Stimulated activated CD4-positive, alpha-beta T cell treated with anti-CD3 and anti-CD28 coated beads, Interleukin-2, amount 100 ng/mL, for 24 hours (primary cell): ENCODE results near the gene LYSMD2.

Experiments
- DNase-seq, 2 donors: peaks; one replicate each; pipeline ENCODE4 v3.0.0-alpha.2; 2020

The LYSMD2 gene

DNA sequence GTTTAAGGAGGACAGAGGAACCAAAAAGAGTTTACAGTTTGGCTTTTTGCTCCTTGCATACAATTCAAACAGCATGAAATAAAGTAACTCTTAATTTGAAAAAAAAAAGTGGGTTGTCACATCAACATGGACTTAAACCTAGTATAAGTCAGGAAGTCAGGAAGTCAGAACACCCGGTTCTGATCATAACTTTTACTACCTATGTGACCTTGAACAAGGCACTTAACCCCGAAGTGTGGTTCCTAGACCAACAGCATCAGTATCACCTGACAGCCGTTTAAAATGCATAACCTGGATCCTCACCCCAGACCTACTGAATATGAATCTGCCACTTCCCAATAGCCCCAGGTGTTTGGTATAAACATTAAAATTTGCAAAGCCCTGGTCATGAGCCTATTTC, 18.7 kb downstream of the LYSMD2 start:
- DNase-seq, result no peak

DNA sequence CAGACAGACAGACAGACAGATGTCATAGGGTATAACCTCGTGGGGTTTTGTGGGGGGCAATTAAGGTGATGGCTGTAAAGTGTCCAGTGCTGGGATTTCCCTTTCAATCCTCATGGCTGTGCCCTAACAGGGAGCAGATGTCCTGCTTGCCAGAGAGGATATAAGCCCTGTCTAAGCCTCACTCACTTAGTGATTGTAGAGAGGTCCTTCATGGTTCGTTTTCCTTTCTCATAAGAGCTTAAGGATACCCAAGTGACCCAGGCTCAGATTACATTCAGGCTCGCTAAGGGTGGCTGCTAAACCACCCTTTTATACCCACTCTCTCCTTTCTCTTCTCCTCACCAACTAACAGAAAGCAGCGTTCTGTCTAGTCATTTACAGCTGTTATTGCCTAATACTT, 19.2 kb downstream of the LYSMD2 start:
- DNase-seq, result no peak

DNA sequence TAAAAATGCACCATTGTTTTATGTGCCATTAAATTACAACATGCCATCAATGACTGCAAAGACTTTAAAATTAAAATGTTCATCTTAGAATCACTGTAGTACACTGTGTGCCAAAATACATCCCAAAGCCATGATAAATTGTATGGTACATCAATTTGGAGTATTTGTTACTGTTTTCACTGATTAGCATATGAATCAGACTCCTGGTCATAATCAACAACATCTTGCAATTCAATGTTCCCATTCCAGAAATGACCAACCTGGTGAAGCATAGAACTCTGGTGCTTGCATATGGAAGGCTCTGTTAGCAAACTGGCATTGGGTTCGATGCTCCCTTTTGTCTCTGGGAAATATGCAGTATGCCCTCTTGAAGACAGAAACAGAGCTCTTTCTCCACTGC, 22.5 kb downstream of the LYSMD2 start:
- DNase-seq, result no peak

DNA sequence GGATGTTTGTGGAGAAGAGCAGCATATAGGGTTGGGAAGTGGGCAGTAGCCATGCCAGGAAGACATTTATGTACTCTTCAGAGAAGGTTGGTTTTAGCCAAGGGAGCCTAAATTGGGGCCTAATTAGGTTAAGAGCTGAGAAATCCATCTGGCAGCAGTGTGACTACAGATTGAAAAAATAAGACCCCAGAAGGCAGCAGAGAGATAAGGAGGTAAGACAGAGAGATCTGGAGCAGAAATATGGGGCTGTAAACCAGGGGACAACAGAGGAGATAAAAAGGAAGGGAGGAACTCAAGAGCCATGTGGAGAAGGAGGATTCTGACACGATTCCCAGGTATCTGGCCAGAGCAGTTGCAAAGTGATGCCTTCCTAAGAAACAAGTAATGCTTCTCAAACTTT, 23.3 kb downstream of the LYSMD2 start:
- DNase-seq, result no peak

DNA sequence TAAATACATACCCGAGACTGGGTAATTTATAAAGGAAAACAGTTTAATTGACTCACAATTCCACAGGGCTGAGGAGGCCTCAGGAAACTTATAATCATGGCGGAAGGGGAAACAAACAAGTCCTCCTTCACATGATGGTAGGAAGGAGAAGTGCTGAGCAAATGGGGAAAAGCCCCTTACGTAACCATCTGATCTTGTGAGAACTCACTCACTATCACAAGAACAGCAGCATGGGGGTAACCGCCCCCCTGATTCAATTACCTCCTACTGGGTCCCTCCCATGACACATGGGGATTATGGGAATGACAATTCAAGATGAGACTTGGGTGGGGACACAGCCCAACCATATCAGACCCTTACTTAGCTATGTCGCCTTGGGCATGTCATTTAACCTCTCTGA, 28.4 kb downstream of the LYSMD2 start:
- DNase-seq, result no peak

DNA sequence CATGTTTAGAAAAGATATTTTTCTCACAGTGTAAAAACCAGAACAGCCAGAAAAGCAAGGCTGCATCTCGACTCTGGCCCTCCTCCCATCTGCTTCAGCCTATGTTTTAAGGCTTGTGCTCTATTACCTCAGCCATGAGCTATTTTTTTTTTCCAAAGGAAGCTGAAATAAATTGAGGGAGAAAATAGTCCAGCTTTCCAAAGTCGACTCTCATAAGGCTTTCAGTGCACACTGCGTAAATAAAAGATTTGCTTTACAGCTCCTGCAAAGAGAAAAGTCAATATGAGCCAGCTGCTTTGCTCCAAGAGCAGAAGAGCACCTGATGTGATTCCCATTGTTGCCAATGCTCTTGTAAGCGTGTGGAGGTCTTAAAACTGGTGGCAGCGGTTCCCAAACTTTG, 29.4 kb downstream of the LYSMD2 start:
- DNase-seq, result no peak

DNA sequence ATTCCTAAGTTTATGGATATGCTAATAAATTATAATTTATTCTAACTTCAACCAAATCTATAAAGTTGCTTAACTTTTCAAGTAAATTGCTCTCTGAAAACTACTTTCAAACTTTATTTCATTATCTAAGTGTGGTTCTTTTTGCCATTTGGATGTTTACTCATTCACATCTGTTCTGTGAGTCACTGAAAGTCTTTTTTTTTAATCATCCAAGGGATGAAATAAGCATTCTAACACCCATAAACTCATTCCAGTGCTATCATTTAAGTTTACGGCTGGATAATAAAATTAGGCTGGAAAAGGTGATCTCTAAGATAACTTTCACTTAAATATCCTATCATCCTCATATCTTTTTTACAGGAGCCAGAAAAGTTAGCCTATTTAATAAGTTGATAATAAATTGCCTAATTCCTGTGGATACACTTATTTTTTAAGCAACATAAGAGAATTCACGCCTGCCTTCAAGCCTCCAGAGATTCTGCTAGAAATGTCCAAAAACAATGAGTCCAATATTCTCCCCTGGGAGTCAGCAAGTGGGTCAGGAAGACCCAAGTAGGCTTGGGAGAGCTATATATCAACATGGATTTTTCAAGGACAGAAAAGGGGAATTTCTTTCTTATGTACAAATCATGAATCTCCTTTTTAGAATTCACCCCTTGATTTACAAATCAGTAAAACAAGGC, 30.4 kb downstream of the LYSMD2 start:
- no peak for DNase-seq

DNA sequence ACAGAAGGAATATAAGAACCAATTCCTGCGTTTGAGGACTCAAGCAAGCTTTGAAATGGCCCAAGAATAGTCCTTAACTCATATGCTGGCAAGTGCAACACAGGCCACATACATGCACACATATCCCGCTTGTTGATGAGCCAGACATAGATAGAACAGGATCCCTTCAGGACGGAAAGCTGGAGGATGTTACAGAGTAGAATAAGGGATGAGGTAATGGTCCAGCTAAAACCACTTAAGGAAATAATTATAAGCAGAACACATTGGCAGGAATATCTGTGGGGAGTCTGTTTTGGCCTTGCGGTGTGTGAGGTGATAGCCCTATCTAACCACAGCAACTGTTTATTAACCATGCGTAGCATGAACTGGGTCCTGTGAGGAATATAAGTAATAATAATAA, 31.2 kb downstream of the LYSMD2 start:
- DNase-seq, result no peak

DNA sequence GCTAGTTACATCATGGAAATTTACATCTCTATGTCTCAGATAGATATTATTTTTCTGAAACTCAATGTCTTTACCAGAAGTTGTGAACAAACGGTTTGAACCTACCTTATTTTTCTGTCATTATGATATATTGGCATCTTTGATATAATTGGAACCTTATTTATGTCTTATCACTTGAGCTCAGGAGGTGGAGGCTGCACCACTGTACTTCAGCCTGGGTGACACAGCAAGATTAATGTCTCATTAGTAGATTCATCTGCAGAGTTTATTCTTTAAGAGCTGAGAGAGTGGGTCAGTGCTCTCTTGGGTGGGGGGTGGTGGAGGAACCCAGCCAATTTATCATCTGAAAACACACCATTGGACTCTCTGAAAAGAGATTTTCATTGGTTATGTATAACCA, 34.7 kb downstream of the LYSMD2 start:
- no peak for DNase-seq

DNA sequence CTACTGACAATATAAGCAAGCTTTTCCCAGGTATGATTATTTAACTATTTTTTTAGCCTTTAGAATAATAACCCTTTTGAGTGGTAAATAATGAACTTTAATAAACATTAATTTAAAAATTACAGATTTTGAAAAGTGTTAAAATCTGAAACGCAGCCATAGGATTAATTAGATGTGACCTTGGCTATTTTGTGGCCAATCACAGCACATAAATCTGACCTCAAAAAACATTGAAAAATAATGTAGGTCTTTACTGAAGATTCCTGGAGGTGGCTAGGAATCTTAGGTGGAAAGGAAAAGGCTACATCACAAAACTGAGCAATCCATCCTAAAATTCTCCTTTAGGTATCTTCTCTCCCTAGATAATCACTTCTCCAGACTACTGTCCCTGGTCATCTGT, 38.1 kb downstream of the LYSMD2 start:
- no peak for DNase-seq

DNA sequence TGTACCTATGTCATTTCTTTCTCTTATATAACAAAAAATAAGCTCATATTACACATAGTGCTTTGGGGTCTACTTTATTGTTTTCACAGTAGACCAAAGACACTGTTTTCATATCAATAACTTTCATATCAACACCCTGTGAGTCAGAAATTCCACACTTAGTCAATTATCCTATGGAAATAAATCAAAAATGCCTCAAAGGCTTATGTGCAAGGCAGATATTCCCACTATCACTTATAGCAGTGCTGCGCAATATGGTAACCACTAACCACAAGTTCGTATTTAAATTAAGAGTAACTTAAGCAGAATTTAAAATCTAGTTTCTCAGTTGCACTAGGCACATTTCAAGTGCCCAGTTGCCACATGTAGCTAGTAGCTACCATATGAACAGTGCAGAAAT, 40.3 kb downstream of the LYSMD2 start:
- no peak for DNase-seq

DNA sequence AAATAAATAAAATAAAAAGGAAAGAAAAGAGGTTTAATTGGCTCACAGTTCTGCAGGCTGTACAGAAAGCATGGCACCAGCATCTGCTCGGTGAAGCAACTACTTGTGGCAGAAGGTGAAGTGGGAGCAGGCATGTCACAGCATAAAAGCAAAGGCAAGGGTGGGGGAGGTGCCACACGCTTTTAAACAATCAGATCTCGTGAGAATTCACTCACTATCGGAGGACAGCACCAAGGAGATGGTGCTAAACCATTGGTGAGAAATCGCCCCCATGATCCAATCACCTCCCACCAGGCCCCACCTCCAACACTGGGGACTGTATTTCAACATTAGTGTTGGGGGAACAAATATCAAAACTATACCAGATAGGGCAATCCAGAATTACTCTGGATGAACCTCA, 40.9 kb downstream of the LYSMD2 start:
- no peak for DNase-seq

DNA sequence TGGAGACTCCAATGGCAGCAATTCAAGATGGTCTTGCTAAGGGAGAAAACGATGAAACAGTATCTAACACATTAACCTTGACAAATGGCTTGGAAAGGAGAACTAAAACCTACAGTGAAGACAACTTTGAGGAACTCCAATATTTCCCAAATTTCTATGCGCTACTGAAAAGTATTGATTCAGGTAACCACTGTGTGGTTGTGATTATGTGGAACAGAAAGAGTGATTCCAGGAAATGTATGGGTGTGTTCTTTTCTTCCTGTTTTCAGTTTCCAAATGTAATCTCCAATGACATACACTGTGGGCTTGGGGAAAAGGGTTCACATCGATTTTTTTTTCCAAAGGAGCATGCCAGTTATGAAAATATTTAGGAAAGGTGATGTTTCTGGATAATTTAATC, 45.3 kb downstream of the LYSMD2 start:
- no peak for DNase-seq

DNA sequence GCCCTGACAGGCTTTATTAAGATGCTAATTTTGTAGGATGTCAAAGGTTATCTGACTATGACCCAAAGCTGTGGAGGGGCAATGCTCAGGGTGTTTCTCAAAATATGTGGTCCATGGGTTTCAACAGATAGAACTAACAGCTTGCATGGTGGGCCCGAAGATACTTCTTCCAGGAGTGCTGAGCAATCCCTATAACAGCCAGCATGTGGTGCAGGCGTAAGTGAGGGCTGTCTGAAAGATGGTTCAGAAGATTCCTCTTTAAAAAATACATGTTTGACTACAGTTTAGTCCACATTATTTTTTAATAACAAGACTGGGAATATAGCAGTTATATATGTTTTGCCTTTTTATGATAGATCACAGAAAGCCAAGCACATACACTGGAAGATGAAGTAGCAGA, 48.6 kb downstream of the LYSMD2 start:
- DNase-seq, result no peak

DNA sequence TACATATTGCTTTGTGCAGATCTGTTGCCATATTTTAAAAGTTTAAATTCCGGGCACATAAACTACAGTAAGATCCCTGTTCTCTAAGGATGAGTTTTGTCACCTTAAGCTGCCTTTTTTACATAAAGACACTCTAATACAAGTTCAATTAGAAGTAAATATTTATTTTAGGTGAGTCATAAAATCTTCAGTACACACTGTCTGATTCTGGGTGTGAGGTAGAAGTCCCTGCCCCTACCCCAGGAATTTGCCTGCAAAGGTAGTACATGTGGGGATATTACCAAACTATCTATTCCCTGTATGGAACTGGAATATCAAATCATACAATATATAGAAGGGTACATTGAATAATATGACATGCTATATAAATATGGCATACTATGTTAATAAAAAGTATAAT, 49.9 kb downstream of the LYSMD2 start:
- DNase-seq, result no peak

DNA sequence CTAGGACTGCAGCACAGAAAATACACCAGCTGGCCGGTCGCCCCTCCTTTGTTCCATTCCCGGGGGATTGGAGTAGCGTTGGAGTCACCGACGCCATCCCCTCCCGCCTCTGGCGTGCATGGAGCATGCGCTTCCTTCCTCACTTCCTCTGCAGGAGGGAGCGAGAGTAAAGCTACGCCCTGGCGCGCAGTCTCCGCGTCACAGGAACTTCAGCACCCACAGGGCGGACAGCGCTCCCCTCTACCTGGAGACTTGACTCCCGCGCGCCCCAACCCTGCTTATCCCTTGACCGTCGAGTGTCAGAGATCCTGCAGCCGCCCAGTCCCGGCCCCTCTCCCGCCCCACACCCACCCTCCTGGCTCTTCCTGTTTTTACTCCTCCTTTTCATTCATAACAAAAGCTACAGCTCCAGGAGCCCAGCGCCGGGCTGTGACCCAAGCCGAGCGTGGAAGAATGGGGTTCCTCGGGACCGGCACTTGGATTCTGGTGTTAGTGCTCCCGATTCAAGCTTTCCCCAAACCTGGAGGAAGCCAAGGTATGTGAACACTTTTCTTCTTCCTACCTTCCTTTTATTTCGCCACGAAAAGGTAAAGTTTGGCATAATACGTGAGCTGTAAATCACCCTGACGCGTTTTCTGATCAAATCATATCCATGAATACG, 56.0 kb downstream of the LYSMD2 start, which contains the start of gene SCG3:
TSS of gene SCG3 (plus strand) at position 201 of the 661 bp plus-strand sequence. CDS start at position 454, 253 bp downstream.
- DNase-seq, result peak; percentile 68 to 78

DNA sequence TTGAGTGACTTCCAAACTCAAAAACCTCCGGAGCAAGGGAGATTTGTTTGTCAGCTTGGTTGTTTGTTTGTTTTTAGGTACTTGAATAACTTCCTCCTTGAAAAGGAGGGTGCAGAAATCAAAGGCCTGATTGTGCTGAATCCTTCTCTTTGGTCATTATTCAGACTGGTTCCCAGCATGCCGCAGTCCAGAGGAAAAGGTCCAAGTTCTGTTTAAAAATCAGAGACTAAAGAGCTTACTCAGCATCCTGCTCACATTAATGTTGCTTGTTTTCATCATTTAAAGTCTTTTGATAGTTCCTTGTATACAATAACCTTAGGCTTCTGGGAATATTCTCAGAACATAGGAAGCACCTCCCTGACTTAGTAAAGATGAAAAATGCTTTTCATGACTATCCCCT, 57.1 kb downstream of the LYSMD2 start:
- no peak for DNase-seq

DNA sequence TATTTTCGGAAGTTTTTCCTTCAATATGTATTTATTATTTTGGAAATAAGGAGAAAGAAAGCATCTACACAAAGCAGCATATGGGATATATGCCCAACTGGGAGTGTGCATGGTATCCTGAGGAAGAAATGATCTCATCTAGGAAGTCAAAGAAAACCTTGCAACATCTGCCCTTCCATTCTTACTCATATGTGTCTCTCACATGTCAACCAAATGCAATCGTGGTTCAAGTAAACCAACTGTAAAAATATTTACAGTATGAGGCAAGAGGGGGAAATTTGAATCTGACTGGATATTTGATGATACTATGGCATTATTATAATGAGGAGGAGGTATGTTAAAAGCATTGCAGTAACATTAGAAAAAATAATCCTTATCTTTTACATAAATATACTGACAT, 59.4 kb downstream of the LYSMD2 start:
- DNase-seq, result no peak

DNA sequence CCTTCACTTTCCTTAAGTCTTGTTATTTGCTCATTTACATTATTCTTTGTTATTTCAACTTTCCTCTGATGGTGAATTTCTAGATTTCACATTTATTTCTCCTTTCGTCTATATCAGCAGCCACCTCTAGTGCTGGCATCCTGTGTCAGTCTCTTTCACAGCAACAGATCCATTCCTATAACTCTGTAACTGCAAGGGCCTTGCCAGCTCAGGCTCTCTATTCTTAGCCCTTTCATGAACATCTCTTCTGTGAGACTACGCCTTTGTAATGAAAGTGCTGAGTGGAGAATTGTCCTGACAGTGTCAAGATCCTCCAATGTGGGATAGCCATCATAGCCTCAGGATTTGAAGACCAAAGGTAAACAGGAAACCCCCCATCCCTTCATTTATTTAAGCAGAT, 60.0 kb downstream of the LYSMD2 start:
- no peak for DNase-seq

DNA sequence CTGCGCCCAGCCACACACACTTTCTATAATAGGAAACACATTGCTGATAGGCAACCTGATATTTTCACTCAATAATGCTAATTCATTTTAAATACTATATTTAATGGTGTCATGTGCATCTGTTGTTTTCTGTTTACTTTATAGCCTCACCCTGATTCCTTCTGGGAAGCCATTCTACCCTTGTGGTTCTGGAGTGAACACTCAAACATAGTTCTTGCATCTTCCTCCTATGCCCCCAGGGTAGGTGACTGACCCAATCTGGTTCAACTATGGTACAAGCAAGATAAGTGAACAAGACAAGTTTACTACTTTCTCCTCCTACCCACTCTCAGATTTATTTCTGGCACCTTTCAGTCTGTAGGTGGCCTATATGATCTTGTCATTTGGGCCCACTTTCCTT, 60.4 kb downstream of the LYSMD2 start:
- DNase-seq, result no peak

DNA sequence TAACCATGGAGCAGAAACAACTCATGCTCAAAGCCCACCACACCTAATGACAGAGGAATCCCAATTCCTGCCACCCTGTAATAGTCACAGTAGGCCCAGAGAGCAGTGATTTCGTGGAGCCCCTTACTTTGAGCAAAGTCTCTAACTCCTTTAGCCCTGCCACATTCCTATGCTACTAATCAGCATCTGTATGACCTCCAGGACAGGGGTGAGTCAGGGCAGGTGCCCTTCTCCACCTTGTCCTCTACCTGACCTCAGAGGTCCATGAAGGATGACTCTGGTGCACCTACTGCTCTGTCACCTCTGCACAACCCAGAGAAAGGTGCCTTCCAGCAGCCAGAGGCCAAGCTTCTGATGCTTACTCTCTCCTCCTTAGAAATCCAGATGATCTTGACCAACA, 62.2 kb downstream of the LYSMD2 start:
- DNase-seq, result no peak
